Middle frontal gyrus (tissue), 1 donor: ENCODE data around the gene HDHD3.
A peak's percentile ranks its signal among the peaks of the same experiment; 100 is the strongest.
"Not testable (repeated sequence)": the region's sequence is repeated elsewhere in the genome, so short reads cannot be mapped to it uniquely, and the experiment has no call there.

Source experiments
- DNase-seq: peaks from one replicate; pipeline ENCODE4 v3.0.0-alpha.2; 2015; ENCODE audit warnings: low spot score; ENCODE audit errors: extremely low spot score

HDHD3 gene, protein sequence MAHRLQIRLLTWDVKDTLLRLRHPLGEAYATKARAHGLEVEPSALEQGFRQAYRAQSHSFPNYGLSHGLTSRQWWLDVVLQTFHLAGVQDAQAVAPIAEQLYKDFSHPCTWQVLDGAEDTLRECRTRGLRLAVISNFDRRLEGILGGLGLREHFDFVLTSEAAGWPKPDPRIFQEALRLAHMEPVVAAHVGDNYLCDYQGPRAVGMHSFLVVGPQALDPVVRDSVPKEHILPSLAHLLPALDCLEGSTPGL

DNA sequence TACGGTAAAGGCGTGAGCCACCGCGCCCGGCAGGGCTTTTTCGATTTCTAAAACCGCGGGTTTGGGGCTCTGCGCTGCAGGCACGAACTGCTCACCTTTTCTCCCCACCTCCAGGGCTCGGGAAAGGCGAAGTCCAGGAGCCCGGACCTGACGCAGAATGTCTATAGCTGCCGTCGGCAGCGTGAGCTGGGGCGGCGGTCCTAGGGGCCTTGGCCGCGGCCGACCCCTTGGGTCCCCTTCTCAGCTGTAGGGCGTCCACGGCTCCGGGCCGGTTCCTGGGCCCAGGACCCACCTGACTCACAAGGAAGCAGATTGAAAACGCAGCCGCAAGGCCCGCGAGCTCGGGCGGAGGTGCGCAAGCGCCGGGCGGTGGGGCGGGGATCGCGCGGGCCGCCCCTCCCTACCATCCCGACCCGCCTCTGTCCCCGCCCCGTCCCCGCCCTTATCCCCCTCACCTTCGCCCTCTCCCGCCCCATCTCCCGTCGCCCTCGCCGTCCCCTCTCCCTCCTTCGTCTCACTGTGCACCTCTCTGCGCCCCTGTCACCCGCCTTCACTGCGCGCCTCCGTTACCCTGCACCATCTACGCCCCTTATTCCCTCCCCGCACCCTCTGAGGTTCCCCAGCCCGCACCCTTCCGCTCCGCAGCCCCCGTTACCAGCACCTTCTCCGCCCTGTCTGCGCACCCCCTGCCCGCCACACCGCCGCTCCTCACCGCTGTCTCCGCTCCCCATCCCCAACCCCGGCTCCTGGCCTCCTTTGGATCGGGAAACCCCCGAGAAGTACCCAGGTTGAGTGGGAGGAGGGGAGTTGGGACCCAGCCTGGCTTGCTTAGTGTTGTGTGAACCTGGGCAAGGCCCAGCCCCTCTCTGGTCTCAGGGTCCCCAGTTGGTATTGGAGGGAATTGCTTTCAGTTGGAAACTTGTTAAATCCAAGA lies at the start of gene HDHD3:
Gene HDHD3 (minus strand): TSS at position 353 of the 934 bp plus-strand sequence. CDS start 2,632 bp downstream, outside the sequence.
- peak; percentile 38 for DNase-seq

DNA sequence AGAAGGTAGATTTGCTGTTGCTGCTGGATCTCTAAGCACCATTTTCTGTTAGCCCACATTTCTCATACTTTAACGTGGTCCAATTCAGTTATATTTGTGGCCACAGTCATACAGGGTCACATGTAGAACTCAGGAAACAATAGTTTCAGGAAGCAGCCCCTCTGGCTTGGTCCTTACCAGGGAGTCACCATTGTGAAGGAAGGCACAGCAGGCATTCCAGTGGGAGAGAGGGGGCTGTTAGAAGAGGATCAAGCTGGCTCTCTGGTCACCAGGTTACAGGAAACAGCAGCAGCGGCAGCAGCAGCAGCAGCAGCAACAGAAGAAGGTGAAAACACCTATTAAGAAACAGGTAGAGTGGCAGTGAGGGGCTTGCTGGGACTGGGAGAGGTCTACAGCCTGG lies 48.3 kb upstream of the HDHD3 start:
- no peak for DNase-seq

DNA sequence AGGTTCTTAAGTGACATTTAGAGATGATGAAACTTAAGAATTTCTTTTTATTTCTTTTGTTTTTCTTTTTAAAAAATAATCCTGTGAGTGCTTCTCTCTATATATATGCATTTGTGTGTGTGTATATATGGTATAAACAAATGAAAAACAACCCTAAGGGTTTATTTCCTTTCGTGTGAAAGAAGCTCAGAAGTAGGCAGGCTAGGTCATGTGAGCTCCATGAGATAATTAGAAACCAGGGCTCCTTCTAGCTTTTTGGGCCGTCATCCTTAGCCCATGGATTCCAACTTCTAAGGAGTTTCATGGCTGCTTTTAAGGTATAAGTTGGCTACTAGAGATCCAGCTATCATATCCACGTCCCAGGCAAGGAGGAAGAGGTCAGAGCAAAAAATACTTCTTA lies 44.9 kb upstream of the HDHD3 start:
- no peak for DNase-seq

DNA sequence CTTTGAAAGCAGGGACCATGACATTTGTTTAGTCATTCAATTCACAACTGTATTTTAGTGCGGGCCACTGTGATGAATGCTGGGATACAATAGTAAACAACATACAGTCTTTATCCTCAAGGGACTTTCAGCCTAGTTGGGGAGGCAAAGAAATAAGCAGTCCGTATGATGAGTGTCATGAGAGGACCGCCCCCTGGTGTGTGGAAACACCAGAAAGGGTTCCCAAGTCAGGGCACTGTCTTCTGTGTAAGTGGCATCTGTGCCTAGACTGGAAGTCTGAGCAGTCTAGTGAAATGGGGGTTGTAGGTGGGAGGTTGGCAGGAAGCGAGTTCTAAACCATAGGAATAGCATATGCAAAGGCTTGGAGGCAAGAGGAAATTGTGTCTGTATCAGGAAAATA lies 40.6 kb upstream of the HDHD3 start:
- no peak for DNase-seq

DNA sequence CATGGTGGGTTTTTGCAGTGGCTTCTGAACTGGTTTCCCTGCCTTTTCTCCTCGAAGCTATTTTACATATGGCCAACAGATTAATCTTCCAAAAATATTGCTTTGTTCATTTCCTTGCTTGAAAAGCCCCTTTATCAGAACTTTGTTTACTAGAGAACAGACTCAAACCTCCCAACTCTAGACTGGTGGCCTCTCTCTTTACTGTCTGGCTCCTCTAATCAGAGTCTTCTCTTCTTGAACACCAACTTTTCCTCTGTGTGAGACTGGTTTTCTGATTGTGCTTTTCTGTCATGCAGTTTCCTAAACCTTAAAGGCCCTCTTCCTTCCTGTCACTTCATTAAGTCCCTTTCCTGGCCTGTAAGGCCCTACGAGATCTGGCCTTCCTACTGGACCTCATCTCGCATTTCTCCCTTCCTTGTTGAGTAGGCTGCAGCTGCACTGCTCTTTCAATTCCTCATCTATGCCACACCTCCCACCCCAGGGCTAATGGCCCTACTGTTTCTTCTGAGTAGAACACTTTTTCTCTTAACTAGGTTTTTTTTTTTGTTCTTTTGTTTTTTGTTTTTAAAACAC lies 39.4 kb upstream of the HDHD3 start:
- DNase-seq: no peak

DNA sequence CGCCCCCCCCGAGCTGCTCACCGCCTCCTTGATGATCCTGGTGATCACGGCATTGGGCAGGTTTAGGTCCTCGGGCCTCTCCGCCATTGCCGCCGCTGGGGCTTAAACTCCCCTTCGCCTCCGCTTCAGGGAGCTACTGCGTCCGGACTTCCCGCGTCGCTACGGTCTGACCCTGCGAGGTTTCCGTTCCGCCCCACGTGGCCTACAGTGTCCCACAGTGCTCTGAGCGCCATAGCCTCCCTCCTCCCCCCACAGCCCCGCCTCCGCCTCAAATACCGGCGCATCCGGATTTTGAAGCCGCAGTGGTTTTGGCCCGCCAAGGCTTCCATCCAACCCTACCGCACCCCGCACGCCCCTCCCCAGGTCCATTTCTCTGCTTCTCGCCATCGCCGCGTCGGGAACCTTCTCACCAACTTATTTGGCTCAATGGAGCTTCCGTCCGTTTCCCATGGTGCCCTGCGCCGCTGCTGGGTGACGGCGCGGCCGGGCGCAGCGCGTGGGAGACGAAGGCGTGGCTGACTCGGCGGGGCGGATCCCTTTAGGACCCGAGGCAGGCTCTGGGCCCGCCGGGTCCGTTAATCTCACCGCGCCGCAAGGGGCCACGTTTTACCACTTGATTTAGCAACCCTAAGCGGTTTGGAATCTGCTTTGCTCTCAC lies 33.5 kb upstream of the HDHD3 start, which contains the start of the genes C9orf43 and POLE3:
Gene C9orf43 (plus strand): TSS at position 541 of the 658 bp plus-strand sequence. CDS start 2,747 bp downstream, outside the sequence.
Gene POLE3 (minus strand): TSS at position 469 of the 658 bp plus-strand sequence. CDS start 382 bp downstream, at position 87.
- peak; percentile 88 for DNase-seq

DNA sequence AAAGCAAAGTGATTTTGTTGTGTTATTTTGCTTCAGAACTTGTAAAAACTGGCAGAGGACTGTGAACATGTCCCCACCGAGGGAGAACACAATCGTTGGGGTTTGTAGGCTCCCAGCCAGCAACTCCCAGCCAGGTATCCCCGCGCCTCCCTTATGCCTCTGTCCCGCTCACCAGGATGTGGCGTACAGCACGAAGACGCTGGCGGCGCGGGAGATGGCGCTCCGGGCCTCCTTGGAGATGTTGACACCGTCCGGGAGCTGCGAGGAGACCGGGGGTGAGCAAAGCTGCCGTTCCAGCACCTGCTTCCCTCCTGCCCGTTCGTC lies 33.1 kb upstream of the HDHD3 start:
- DNase-seq: no peak

DNA sequence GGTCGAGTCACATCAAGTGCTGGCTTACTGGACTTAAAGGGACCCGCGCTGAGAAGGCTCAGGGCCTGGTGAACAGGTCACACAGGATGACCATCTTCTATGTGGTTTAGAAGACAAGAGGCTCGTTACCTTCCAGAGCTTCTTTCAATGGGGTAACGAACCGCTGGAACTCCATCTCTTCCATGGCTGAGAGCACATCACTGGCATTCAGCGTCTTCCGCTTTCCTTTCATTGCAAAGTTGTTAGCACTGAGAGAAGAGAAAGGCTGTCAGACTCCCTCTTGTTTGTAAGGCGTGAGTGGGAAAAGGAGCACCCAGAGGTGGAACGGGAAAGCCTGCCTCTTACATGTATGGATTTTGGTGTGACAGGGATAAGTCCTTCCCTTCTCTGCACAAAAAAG lies 32.7 kb upstream of the HDHD3 start:
- DNase-seq: no peak

DNA sequence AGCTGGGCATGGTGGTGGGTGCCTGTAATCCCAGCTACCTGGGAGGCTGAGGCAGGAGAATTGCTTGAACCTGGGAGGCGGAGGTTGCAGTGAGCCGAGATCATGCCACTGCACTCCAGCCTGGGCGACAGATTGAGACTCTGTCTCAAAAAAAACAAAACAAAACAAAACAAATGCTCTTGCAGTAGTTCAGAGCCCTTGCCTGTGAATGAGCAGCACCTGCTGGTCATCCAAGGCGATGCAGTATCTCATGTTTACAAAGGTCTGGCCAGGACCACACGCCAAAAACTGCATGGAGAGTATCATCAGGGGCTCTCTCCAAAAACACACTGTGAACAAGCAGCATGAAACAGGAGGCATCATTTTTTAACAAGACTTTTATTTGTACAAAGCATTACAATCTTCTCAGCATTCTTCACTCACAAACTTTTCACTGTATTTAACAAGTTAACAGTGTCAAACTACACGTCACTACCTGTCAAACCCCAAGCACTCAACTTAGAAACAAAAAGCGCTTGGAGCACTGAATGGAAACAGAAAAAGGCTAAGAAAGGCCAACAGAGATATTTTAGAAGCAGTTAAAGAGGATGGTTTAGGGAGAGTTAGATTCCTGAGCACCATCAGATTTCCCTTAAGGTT lies 30.2 kb upstream of the HDHD3 start:
- not testable (repeated sequence) for DNase-seq

DNA sequence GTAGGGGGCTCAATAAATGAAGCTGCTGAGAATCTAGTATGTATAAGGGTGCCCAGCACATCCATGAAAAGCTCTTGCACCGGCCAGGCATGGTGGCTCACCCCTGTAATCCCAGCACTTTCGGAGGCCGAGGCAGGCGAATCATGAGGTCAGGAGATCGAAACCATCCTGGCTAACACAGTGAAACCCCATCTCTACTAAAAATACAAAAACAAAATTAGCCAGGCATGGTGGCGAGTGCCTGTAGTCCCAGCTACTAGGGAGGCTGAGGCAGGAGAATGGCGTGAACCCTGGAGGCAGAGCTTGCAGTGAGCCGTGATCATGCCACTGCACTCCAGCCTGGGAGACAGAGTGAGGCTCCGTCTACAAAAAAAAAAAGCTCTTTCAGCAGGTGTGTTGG lies 29.6 kb upstream of the HDHD3 start:
- not testable (repeated sequence) for DNase-seq

DNA sequence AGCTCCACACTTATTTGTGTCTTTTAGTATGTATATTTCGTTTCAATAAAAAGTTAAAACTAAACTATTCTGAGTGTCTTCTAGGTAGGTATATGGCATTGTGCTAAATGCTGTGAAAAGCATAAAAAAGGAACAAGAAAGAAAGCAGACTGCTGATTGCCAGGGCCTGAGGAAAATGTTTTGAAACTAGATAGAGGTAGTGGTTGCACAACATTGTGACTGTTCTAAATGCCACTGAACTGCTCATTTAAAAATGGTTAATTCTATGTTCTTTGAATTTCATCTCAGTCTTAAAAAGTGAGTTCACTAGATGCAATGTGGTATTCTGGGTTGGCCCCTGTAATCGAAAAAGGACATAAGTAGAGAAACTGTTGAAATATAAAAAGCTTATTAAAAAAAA lies 26.9 kb upstream of the HDHD3 start:
- no peak for DNase-seq

DNA sequence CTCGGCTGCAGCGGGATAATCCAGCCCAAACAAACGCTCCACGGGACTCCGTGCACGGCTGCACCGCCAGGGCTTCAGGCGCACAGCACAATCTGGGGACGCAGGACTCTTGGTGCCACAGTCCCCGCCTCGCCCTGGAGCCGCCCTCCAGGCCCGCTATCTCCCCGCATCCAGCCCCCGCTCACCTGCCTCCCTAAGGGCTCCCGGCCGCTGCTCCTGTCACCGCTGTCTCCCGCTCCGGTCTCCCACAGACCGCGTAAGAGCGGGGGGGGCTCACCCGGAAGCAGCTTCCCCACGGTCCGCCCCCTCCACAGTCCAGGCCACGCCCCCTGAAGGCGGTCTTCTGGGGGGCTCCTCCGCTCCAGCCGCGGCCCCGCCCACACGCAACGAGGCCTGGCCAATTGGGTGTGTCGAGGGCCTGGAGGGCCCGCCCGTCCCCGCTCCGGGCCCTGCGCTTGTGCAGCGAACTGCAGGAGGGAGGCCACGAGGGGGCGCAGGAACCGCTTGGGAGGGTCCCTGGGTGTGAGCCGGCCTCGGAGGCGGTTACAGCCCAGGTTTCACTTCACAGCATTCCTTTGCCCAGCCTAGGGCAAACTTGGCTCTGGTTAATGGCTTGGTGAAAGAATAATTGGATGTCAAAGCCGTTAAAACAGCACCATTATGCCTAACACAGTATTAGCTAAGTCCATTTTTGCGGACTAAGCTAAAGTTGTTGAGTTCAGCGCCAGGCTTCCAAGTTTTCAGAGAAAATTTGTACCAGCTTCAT lies 24.4 kb upstream of the HDHD3 start, which contains the start of gene ALAD:
Gene ALAD (minus strand): TSS at position 258 of the 766 bp plus-strand sequence. CDS start 7,725 bp downstream, outside the sequence.
- DNase-seq: peak; percentile 99

DNA sequence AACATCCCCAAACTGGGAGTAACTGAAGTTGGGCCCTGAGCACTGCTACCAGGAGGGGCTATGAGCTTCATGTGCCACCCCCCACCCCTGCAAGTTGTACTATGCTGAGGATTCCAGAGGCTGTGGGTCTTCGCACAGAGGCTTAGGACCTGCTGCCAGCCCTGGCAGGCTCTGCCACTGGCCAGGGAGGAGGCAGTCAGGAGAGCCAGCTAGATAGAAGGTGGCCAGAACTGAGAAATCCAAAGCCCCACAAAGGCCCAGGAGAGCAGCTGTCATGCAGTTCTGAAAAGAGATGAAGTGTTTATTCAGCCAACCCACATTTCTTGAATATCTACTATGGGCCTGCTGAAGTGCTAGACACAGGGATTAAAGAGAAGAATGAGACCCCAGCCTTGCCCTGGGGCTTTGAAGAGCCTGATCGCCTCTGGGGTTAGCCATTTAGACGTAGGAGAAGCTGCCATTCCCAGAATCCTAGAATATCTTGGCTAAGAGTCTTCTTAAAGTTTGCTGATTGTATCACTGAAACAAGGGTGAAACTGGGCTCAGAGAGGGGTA lies 22.9 kb upstream of the HDHD3 start:
- no peak for DNase-seq

DNA sequence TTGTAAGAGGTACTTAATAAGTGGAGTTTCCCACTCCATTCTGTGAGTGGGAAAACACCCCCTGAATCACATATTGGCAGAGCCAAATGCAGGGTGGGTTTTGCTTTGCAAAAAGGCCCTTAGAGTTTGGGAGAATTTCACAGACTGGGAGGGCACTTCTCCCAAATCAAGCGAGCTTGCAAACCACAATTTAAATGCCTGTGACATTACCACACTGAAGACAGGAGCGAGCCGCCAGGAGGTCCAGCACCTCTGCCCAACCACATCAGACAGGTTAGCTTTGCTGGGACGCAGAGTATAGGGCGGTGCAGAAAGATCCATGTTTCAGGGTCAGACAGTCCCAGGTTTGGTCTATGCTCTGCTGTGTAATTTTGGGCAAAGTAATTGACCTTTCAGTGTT lies 22.0 kb upstream of the HDHD3 start:
- DNase-seq: no peak

DNA sequence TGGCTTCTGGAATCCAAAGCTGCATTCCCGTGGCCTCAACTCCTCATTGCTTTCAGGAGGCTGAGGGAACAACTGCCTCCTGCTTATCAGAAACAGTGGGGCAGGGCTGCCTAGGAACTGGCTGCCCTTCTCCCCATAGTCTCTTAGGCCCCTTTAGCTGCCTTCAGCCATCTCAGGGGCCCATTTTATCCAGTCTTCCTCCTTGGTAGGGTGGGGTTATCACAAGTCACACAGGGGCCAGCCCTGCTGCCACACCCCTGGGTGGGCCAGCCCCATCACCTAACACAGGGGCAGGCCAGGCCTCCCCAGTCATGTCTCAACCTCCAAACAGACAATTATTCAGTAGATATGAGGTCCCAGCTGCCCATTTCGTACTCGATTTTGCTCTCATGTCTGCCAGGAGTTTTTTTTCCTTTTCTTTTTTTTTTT lies 20.4 kb upstream of the HDHD3 start:
- no peak for DNase-seq

DNA sequence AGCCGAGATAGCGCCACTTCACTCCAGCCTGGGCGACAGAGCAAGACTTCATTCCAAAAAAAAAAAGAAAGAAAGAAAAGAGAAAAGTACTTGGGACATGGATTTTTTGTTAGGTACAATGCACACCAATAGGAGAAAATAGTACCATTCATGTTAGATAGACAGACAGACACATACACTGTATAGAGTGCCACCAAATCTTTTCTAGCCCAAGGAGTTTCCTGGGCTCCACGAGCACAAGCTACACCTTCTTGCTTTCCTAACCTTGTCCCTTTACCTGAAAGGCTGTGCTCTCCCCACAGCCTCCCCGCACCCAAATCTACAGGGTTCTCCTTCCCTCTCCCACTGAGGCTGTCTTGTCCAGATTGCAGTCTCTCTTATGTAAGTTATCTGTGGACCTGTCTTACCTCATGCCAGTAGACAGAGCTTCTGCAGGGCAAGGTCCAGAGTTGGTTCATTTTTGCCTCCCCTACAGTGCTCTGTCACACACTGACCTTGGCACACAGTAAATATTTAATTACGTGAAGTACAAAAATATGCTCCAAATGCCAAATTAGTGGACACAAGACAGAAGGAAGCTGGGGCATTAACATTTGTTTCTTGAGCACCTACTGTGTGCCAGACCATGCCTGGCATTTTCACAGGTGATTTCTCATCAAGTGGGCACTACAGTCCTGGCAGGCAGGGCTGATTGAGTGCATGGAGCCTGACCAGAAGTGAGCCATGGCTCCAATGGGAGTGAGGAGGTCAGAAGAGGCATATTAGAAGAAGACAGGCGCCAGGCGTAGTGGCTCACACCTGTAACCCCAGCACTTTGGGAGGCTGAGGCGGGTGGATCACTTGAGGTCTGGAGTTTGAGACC lies 18.4 kb upstream of the HDHD3 start:
- DNase-seq: no peak

DNA sequence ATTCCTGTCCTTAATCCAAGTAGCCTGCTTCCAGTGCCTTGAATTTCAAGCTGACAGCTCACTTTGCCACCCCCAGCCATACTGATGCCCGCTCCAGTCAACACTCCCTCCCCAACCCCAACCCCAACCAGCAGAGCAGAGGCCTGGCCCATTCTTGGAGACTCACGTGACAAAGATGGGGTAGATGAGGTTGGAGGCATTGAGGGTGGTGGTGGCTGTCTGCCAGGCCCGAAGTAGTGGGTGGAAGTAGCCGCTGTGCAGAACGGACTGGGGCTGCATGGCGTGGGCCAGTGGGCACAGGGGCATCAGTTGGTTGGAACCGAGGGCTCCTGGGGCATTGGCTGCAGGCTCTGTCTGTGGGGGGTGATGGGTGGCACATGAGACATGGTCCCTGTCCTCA lies 16.5 kb upstream of the HDHD3 start:
- DNase-seq: no peak

DNA sequence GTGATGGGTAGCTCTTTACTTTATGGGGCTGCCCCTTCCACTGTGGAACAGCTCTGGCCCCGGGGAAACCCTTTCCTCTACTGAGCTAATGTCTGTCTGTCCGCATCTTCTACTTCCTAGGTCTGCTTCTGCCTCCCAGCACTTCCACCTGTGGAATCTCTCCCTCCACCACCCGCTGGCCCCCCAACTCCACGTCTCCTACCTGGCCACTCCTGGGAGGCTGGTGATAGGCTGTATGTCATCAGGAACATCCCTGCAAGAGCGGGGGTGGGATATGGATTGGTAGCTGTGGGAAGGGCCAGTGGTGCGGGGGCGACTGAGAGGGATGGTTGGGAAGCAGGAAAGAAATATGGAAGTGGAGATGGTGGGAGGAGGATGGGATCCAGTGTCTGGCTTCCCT lies 15.1 kb upstream of the HDHD3 start:
- DNase-seq: no peak
